NCI-H69 (cell line): ENCODE results near the gene CHN2.

Source experiments
- DNase-seq: peaks from one replicate; lab custom pipeline; 2025; lab: John Stamatoyannopoulos, UW

Gene CHN2

DNA sequence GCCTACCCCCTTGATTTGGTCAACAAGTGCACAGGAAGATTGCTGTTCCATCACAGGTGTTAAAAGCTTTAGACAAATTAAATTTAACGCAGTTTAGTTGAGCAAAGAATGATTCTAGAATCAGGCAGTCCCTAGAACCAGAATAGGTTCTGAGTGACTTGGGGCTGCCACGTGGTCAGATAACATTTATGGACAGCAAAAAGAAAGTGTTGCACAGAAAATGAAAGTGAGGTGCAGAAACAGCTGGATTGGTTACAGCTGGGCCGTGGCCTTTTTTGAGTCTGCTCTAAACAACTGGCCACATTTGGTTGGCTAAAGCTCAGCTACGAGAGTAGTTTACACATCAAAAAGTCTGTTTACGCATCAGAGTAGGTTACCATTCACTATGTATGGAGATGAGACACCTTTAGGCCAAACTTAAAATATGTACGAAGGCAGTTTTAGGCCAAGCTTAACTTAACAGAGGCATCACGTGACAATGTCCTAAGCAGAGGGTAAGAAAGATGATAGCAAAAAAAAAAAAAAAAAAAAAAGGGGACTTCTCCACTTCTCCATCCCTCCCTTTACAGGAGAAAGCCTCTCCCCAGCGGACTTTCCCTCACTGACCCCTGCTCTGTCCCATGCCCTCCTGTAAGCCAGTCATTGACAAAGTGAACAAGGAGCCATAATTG is 235.8 kb downstream of the CHN2 start:
- no peak for DNase-seq

DNA sequence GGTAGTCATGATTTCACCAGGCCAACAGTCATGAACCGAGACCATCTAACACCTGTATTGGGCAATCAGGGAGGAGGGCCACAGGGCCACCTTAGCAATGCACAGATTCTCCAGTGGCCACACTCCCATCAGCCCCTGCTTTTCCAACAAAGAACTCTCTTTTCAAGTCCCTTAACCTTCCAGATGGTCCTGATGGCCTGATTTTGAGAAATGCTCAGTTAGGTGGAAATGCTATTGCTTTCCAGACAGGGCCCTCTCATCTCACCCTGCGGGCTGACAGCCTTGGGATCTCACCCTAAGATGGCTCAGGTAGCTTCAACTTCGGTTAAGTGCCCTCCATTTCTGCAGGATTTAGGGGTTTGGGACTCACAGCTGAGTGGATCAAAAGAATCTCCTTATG is 237.1 kb downstream of the CHN2 start:
- DNase-seq = no peak

DNA sequence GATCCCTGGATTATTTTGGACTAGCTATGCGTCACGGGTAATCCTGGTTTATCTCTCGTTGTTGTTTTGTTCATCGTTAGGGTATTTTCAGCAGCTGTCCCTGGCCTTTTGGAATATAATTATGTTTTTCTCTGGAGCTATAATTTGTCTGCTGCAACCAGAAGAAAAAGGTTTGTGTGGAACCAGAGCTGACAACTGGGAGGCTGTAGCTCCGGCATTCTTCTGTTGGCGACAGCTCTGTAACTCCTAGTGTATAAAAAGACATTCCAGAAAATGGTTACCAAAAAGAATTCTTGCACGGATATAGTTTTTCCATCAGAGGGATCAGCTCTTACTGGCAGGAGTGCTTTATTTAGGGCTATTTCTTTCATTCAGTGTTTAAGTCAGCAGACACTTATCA is 238.1 kb downstream of the CHN2 start:
- DNase-seq = no peak

DNA sequence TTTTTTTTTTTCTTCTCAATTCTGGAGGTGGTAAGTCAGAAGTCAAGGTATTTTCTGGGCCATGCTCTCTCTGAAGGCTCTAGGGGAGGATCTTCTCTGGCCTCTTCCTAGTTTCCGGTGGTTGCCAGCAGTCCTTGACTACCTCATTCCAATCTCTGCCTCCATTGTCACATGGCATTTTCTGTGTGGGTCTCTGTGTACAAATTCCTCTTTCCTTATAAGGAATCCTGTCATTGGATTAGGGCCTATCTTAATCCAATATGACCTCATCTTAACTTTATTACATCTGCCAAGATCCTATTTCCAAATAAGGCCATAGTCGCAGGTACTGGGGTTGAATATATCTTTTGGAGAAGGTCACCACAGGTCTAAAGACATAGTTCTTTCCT is 239.8 kb downstream of the CHN2 start:
- DNase-seq = no peak

DNA sequence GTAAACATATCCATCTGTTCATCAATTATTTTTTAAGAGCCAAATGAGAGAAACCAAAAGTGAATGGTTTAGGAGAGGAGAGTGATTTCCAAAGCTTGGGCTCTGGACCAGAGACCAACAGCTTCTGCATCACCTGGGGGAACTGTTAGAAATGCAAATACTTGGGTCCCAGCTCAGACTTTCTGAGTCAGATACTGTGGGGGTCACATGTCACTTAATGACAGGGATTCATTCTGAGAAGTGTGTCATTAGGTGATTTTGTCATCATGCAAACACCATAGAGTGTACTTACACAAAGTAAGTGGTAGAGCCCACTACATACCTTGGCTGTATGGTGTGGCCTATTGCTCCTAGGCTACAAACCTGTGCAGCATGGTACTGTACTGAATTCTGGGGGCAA is 240.6 kb downstream of the CHN2 start:
- DNase-seq = peak; percentile 57

DNA sequence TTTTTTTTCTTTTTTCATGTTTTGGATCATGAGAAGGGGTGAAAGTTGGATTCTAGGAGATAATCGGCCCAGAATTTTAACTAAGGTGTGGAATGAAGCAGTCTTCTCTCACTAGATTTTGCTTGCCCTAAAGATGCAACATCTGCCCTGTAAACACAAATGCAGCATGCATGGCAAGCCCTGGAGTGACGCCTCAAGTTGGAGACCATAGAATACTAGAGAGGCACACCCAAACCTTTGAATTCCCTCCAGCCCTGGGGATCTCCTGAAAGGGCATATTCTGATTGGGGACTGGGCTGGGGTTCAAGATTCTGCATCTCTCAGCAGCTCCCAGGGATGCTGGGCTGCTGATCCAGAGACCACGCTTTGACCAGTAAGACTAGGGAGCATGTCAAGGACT is 241.3 kb downstream of the CHN2 start:
- no peak for DNase-seq

DNA sequence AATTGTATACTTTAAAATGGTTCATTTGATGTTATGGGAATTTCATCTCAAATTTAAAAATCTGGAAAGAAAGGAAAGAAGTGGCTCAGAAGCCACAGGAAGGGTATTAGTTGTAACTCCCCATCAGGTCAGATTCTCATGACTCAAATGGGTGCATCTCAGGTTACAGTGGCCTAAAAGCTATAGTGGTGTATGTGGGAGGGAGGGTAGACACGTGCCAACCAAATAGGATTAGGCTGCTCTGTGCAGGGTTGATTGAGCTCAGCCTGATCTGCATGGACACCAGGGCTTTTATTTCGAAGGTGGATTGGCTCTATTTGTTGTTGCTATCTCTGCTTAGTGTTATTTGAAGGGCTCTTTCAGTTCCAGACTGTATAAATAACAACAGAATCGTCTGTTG is 247.6 kb downstream of the CHN2 start:
- DNase-seq = peak; percentile 83

DNA sequence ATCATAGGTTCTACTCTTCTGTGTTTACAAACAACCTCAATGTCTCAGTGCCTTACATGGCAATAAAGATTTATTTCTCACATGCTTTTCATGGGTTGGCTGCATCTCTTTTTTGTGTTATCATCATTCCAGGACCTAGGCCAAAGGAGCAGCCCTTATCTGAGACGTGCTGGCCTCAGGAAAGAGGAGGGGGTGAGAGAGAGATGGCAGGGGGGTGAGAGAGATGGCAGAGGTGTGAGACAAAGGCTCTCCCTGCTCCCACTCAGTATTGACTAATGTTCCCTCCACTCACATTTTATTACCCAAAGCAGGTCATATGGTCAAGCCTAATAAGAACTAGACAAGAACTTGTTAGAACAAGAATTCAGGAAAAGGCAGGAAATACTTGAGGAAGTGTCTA is 249.0 kb downstream of the CHN2 start:
- DNase-seq = no peak

DNA sequence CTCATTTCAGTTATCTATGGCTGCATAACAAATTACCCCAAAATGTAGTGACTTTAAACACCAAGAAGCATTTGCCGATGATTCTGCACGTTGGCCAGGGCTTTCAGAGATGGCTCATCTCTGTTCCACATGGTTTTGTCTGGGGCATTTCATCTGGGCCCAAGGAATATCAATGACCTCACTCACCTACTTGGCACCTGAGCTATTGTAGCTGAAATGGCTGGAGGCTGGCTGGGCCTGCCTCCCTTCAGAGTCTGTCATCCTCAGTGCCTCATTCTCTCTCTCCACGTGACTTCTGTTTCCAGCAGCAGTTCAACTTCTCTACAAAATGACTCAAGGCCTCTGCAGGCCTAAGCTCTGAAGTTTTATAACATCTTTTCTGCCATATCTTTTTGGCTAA is 249.7 kb downstream of the CHN2 start:
- DNase-seq = no peak

DNA sequence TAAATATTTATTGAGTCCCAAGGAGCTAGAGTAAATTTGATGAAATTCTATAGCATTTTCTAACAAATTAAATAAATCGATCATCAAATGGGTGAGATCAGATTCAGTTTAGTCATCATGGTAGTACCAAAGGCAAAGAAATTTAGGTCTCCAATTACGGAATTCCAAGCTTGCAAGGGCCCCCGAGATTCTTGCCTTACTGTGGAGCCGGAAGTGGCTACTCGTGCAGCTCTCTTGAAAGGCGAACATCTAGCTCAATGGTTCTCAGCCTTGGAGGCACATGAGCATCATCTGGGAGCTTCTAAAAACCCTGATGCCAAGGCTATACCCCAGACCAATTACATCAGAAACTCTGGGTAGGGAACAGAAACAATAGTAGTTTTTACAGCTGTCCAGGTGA is 251.2 kb downstream of the CHN2 start:
- peak; percentile 37 for DNase-seq

DNA sequence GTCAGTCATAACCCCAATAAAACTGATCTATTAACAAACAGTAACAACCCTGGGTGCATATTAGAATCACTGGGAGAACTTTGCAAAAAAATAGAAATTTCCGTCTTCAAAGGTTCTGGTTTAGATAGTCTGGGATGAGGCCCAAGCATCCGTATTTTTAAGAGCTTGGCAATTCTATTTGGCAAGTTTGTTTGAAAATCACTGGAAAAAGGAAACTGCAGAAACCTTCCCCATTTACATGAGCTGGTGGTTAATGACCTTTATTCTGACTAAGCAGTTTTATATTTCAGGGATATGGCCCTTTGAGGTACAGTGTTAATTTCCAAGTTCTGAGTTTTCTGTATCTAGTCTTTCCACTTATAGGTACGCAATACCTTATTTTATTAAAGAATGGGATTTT is 253.3 kb downstream of the CHN2 start:
- DNase-seq = no peak

DNA sequence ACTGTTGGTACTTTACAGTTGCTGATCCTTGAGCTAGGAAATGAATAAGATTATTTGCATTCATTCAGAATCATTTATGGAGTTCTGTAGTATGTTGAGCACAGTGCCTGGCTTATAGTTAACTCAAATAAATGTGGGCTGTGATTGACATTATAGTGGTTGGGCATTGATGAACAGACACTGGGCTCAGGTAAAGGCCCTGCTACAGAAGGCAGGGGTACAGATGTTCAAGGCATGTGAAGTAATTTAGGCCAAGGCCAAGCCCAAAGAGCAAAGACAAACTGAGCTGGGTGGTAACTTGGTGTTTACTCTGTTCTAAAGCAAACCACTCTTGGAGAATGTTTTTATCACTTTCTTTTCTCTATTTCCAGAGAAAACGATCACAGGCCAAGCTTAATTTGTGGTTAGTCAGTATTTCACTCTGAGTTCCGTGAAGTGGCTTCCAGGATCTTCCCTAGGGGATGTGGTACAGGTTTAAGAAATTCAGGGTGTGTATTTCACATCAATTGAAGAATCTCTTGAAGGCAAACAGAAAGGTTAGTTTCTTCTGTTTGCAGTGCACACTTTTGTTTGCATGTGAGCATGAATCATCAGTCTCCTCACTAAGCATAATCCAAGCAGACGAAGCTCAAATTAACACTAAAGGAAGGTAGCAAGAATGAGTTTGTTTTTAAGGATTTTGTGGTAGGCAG is 255.1 kb downstream of the CHN2 start:
- DNase-seq = peak; percentile 93

DNA sequence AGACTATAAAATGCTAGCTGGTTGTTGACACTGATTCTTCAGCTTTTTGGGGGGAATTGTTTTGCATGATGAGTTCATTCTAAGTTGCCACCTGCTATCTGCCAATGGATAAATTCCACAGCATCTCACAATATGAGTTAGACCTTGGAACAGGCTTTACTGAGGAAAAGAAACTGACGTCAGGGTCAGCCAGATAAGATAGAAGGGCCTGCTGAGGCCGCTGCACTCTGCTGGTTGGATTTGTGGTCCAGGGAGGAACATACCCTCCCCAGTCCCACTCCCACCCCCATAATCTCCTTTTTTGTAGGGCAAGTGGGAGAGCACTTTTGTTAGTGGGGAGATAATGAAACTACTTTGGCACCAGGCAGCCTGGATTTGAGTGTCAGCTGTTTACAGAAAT is 258.4 kb downstream of the CHN2 start:
- no peak for DNase-seq

DNA sequence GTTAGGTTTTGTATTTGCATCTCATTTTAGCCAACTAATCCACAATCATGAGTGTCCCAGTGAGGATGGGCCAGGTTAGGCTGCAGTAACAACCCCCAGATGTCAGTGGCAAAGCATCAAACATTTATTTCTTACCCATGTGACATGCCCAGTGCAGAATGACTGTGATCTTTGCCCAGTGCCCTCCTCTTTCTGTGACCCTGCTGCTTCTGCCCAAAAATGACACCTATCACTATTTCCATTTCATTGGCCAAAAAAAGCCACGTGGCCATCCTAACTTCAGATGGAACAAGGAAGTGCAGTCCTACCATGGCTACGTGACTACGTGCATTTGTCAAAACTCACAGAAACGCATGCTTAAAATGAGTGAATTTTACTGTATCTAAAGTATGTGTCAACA is 259.9 kb downstream of the CHN2 start:
- no peak for DNase-seq

DNA sequence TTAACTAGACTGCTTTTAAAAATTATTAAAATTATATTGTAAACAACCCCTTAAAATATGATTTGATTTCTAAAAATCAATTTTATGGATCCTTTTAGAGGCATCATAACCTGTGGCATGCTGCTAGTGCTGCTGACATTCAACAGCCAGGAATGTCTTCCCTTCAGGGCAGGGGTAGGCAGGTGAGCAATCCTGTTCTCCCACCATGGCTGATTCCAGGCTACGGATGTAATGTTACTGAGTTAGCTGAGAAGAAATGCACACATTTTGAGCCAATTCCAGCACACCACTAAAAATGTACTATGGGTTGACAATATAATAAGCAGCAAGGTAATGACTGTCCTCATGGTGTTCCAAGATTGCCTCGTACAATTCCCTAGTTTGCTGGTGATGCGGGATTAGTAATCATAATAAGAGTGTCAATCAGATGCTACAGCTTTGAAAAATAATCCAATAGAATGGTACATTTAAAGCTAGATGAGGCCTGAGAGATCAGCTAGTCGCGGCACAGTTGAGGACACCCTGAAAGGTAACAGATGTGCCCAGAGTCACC is 260.4 kb downstream of the CHN2 start:
- no peak for DNase-seq

DNA sequence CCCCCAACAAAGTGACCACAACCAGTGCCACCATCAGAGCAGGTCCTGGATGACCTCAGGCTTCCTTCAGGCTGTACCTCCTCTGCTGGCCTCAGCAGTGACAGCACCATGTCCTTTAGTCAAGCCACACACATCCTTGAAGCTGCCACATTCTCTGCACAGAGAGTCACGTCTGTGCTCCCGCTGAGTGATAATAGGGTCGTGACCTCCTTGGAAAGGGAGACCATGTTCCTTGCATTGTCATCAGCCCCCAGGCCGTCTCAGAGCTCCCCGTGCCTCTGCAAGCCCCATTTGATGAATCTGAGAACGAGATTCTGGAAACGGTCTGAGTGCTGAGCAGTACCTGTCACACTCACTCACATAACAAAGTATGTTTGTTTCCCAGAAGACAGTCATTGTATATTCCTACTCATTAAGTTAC is 262.6 kb downstream of the CHN2 start:
- peak; percentile 99 for DNase-seq

DNA sequence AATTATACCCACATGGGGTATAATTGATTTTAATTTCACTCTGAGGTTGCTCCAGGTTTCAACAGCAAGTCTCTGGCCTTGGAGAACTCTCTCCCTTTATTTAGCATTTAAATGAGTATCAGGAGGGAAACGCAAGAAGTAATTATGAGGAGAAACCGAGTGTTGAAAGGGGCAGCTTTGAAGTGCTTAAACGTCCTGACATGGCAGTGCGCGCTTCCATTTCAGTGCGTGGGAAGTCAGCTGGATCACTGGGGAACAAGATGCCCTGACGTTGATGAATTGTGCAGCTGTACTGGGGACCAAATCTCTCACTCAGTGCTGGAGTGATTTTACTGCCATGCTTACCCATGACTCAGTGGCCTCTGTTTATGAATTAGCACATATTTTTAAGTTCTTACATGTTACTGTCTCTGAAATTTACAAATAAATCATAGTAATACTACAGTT is 263.0 kb downstream of the CHN2 start:
- peak; percentile 99 for DNase-seq

DNA sequence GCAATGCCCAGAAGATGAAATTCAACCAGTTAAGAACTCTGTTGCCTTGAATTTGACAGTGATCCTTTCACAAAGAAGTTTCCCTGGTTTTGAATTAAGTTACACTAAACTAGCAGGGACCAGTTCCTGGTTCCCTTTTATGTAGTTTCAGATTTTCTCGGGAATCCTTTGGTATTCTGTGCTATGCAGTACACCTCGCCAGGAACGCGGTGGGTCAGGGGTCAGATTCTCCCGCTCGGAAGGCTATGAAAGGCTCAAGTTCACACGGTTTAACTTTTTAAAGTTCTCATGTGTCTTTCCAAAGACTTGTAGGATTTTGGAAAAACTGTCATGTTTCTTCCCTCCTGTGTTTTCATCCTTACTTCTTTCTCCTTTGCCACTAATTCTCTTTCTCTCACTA is 264.4 kb downstream of the CHN2 start:
- DNase-seq = no peak

DNA sequence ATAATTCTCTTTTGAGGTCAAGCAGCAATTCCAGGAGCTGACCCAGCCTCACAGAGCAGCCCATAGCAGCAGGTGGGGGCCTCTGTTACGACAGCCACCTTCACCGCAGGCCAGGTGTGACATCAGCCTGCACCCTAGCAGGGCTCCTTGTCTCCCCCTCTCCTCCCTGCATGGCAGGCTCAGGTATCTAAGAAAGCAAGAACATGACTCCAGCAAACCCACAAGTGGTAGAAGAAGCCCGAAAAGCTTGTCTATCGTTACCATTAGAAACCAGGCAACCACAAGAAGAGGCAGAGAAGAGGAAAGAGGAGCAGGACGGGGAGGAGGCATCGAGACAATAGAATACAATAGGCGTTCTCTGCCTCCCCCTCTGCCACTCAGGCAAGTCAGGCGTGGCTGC is 265.0 kb downstream of the CHN2 start:
- DNase-seq = no peak

DNA sequence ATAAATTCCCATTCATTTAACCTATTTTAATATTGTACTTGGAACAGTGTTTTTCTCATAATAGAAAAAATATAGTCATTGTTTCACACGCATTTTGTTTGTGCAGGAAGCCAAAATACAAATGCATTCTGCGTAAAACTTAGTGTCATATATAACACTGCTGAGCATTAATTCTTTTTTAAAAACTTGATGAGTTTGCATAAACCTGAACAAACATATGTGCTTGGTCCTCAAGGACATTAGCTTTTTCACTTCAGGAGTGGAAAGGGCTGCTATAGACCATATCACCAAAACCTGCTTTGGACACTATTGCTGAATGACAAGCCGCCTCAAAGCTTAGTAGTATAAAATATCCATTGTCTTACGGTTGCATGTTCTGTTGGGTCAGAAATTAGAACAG is 267.4 kb downstream of the CHN2 start:
- DNase-seq = no peak

DNA sequence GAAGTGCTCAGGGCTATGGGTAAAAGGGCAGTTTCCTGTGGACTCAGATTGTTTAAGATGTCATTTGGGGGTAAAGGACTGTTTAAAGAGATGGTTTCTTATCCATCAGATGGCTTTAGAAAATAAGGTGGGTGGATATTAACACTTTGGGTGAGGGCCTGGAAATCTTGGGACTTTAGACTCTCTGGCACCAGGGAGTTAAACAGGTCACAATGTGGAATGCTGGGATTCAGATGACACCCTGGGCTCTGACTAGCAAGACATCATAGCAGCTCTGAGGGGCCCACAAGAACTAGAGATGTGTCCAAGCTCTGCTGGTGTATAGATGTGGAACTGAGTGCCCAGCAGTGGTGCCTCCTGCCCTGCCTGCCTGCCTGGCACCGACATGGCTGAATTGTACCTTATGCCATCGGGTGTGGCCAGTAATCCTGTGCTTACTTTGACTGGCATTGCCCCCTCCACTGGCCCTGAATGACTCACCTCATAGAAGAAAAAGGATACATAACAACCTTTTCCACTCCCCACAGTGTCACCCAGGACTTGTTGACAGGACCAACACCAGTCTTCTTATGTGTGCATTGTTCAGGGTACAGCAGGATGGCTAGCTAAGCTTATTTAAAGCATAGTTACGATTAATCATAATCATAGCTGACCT is 269.1 kb downstream of the CHN2 start:
- DNase-seq = peak; percentile 67

DNA sequence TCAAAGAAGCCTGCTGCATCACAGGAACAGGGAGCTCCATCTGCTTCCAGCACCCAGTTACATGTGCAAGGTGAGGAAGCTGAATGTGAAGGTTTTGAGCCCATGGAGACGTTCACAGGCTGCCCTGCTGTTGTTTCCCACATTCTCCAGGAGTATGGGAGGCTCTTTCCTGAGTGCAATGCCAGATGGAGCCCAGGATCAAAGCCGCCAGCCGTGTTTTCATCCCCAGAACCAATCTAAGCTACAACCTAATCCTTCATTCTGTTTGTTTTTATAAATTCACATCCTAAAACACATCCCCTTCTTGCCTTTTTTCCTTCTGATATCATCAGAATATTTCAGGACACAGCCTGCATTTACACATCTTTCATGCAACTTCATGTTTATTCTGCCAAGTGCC is 270.2 kb downstream of the CHN2 start:
- no peak for DNase-seq
